Calu3 (cell line): ENCODE results near the gene UBE2F. TPM values are rescaled to one million over a fixed set of nuclear protein-coding genes. Genes with fewer than 3 reads are reported as not detected.

Experiments
- BruUV-seq: library from RNA; stranded (reverse); fragments of 400-500 nt; replicated peaks from 2 replicates; lab custom pipeline; 2021; lab: Mats Ljungman, UMichigan
- CTCF ChIA-PET: fragments of 300-600 bp; sonication (Branson Sonifier 250); formaldehyde crosslinking; loops from one replicate; lab custom pipeline; 2022; ENCODE audit warnings: antibody characterized with exemption; lab: Charles Lee
- DNase-seq: peaks from one replicate; pipeline ENCODE4 v3.0.0; 2022
- H3K27ac Mint-ChIP-seq: one replicate; pipeline ENCODE4 v1.8.0; 2022; ENCODE audit warnings: mixed read lengths; ENCODE audit not compliant: unreplicated experiment
- H3K27me3 Mint-ChIP-seq: one replicate; pipeline ENCODE4 v1.8.0; 2022; ENCODE audit warnings: mixed read lengths; ENCODE audit not compliant: unreplicated experiment
- H3K36me3 Mint-ChIP-seq: one replicate; pipeline ENCODE4 v1.8.0; 2022; ENCODE audit warnings: mild to moderate bottlenecking, moderate library complexity, mixed read lengths; ENCODE audit not compliant: insufficient read depth, unreplicated experiment
- H3K4me1 Mint-ChIP-seq: one replicate; pipeline ENCODE4 v1.8.0; 2022; ENCODE audit warnings: mild to moderate bottlenecking, low read depth, mixed read lengths; ENCODE audit not compliant: unreplicated experiment
- H3K4me3 Mint-ChIP-seq: one replicate; pipeline ENCODE4 v1.8.0; 2022; ENCODE audit warnings: mild to moderate bottlenecking, low read depth, moderate library complexity, mixed read lengths; ENCODE audit not compliant: unreplicated experiment
- H3K9me3 Mint-ChIP-seq: one replicate; pipeline ENCODE4 v1.8.0; 2022; ENCODE audit warnings: low read depth, mixed read lengths; ENCODE audit not compliant: unreplicated experiment
- intact Hi-C: fragments of 100-400 bp; cut with micrococcal nuclease; formaldehyde crosslinking; loops from one replicate; pipeline ENCODE4 v1.10.0; 2022; ENCODE audit not compliant: unreplicated experiment
- total RNA-seq: library from RNA; stranded (reverse); gene quantifications from 2 replicates; pipeline ENCODE4 v1.2.3, GENCODE V29; 2022
- TF ChIP-seq, protein P1 (sequence below): fragments of 200-600 bp; IDR thresholded peaks from one replicate; pipeline ENCODE4 v1.8.0; 2022; ENCODE audit warnings: antibody characterized with exemption; ENCODE audit not compliant: unreplicated experiment

UBE2F gene
- total RNA-seq, 1 experiment from 2014 or later, result 40.1 TPM

DNA sequence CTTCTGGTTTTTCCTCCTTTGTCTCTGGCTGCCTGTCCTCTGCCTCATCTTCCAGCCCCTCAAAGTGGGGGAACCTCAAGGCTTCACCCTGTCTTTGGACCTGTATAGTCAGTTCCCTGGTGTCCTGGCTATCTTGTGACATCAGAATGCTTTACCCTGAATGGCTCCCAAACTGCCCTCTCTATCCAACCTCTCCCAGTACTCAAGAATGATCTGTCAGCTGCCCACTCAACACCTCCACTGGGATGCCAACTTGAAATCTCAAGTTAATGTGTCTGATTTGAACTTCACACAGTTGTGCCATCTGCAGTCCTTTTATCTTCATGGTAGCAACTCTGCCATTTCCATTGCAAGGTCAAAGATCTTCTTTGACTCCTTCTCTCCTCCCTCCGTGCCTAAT is 43.8 kb downstream of the UBE2F start:
- TF ChIP-seq, protein P1, sequence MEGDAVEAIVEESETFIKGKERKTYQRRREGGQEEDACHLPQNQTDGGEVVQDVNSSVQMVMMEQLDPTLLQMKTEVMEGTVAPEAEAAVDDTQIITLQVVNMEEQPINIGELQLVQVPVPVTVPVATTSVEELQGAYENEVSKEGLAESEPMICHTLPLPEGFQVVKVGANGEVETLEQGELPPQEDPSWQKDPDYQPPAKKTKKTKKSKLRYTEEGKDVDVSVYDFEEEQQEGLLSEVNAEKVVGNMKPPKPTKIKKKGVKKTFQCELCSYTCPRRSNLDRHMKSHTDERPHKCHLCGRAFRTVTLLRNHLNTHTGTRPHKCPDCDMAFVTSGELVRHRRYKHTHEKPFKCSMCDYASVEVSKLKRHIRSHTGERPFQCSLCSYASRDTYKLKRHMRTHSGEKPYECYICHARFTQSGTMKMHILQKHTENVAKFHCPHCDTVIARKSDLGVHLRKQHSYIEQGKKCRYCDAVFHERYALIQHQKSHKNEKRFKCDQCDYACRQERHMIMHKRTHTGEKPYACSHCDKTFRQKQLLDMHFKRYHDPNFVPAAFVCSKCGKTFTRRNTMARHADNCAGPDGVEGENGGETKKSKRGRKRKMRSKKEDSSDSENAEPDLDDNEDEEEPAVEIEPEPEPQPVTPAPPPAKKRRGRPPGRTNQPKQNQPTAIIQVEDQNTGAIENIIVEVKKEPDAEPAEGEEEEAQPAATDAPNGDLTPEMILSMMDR, result no peak
- Mint-ChIP-seq H3K27ac (no peak overlapping the region), H3K27me3 (no peaks in the 10 kb centered on the region), H3K9me3 (no peaks in the 10 kb centered on the region), H3K4me3 (no peak overlapping the region), H3K4me1 (no peaks in the 10 kb centered on the region), H3K36me3 (no peaks in the 10 kb centered on the region)
- BruUV-seq, result no TSS peak
- DNase-seq, result no peak
- intact Hi-C loops, result no loop called here
- CTCF ChIA-PET, result interaction anchor here (1.2 kb wide), 1 partner anchor 12 kb away, joined by 3 read pairs; no protein-coding TSS in a partner anchor

DNA sequence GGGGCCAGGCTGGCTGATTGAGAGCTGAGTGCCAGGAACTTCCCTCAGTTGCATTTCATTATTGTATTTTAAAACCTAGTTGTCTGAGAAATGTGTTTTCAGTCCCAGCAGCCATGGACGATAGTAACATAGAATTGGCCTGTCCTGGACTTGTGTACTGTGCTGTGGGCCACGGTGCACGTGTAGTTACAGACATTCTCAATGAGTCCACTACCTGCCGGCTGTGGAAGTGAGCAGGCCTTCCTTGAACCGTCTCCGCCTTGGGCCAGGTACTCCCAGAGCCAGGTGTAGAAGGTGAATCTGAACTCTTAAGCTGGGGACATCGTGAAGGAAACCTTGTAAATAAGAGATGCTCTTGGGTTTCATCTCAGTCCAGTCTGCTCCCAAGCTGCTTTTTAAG is 47.0 kb downstream of the UBE2F start:
- CTCF ChIA-PET, result no interaction called here
- no peak for DNase-seq
- no peak overlapping the region for H3K4me3 Mint-ChIP-seq
- H3K36me3 Mint-ChIP-seq, result no peaks in the 10 kb centered on the region
- no TSS peak for BruUV-seq
- intact Hi-C loops, result no loop called here
- H3K27ac Mint-ChIP-seq, result no peak overlapping the region
- H3K4me1 Mint-ChIP-seq, result no peaks in the 10 kb centered on the region
- H3K27me3 Mint-ChIP-seq, result no peaks in the 10 kb centered on the region
- no peaks in the 10 kb centered on the region for H3K9me3 Mint-ChIP-seq
- TF ChIP-seq, protein P1, result no peak

DNA sequence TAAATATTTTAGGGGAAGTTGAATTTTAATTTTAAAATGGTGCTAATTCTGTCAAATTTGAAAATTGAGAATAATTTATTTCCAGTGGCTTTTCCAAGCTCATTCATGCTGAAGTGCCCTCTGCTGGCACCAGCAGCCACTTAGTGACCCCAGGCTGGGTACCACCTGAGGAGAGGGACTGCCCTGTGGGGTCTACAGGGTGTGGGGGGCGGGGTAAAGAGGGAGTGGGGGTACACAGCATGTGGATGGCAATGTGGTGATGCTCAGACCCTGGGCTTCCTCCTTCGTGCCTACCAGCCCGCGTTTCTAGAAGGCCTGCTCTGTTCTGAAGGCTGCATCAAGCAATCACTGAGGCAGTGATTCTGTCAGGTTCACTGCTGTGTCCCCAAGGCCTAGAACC is 48.9 kb downstream of the UBE2F start:
- TF ChIP-seq, protein P1, result no peak
- Mint-ChIP-seq H3K4me3 (no peak overlapping the region), H3K36me3 (no peaks in the 10 kb centered on the region), H3K9me3 (no peaks in the 10 kb centered on the region), H3K4me1 (no peaks in the 10 kb centered on the region), H3K27ac (no peak overlapping the region), H3K27me3 (no peaks in the 10 kb centered on the region)
- CTCF ChIA-PET, result interaction anchor here (0.6 to 1.0 kb wide), 4 partner anchors 36 to 277 kb away, joined by 3 to 13 read pairs (median 5); no protein-coding TSS in a partner anchor
- intact Hi-C loops, result loop anchor here (5.0 kb wide), 1 partner anchor 158 kb away; the partner anchor contains the start of gene RAMP1
- no peak for DNase-seq
- no TSS peak for BruUV-seq

DNA sequence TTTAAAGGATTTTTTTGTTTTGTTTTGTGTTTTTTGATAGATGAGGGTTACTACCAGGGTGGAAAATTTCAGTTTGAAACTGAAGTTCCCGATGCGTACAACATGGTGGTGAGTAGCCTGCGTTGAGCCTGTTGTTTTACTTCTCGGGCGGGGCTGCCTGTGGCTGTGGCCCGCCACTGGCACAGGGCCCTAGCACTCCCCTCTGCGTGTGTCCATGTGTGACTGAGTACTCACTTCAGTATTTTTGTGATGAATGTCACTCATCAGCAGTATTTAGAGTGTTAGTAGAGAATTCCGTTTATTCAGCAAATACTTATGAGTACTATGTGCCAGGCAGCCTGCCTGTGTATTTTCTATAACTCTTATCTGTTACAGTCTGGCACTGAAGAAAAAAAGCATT is 49.7 kb downstream of the UBE2F start:
- TF ChIP-seq, protein P1, result no peak
- DNase-seq, result no peak
- Mint-ChIP-seq H3K27ac (no peak overlapping the region), H3K27me3 (no peaks in the 10 kb centered on the region), H3K4me1 (peaks cover 8% of the 10 kb centered on the region), H3K4me3 (no peak overlapping the region), H3K9me3 (no peaks in the 10 kb centered on the region), H3K36me3 (no peaks in the 10 kb centered on the region)
- BruUV-seq, result no TSS peak
- intact Hi-C loops, result loop anchor here (5.0 kb wide), 1 partner anchor 159 kb away; the partner anchor contains the start of gene RAMP1
- CTCF ChIA-PET, result no interaction called here
